GM19372 (cell line): ENCODE results near the gene TRIM22.
"Not testable (repeated sequence)": the region's sequence is repeated elsewhere in the genome, so short reads cannot be mapped to it uniquely, and the experiment has no call there.

ENCODE experiments used
- ATAC-seq: cut with Tn5 transposase; IDR thresholded peaks from one replicate; pipeline ENCODE4 v1.9.1; 2021; ENCODE audit warnings: mild to moderate bottlenecking, low read depth, moderate library complexity; ENCODE audit not compliant: unreplicated experiment

TRIM22 gene

GRCh38 chr11:5690216-5690615 is 626 bp downstream of the TRIM22 start:
- ATAC-seq, result no peak

GRCh38 chr11:5690736-5691135 is 1.1 kb downstream of the TRIM22 start:
- no peak for ATAC-seq

- ATAC-seq, result not testable (repeated sequence)
These were observed 1.8 kb downstream of the TRIM22 start for GRCh38 chr11:5691238-5691963.

- no peak for ATAC-seq
These were observed 2.4 kb downstream of the TRIM22 start for GRCh38 chr11:5691964-5692361.

- ATAC-seq, result no peak
These were observed 5.1 kb downstream of the TRIM22 start for GRCh38 chr11:5694642-5695041.

- ATAC-seq, result no peak
These were observed 6.0 kb downstream of the TRIM22 start for GRCh38 chr11:5695580-5695979.

GRCh38 chr11:5696210-5696609 is 6.6 kb downstream of the TRIM22 start:
- ATAC-seq, result no peak

GRCh38 chr11:5698281-5698680 is 8.7 kb downstream of the TRIM22 start:
- ATAC-seq, result no peak

GRCh38 chr11:5700421-5701054 is 10.9 kb downstream of the TRIM22 start:
- no peak for ATAC-seq

- ATAC-seq, result no peak
These were observed 11.5 kb downstream of the TRIM22 start for GRCh38 chr11:5701055-5701577.

GRCh38 chr11:5703741-5704536 is 14.3 kb downstream of the TRIM22 start:
- ATAC-seq, result peak; percentile 57

- ATAC-seq, result no peak
These were observed 16.1 kb downstream of the TRIM22 start for GRCh38 chr11:5705688-5706087.

GRCh38 chr11:5712507-5712906 is 22.9 kb downstream of the TRIM22 start:
- ATAC-seq, result no peak

- ATAC-seq, result no peak
These were observed 24.1 kb downstream of the TRIM22 start for GRCh38 chr11:5713695-5714094.

GRCh38 chr11:5716518-5716917 is 26.9 kb downstream of the TRIM22 start:
- not testable (repeated sequence) for ATAC-seq

- ATAC-seq, result no peak
These were observed 30.3 kb downstream of the TRIM22 start for GRCh38 chr11:5719703-5720495.

- no peak for ATAC-seq
These were observed 33.0 kb downstream of the TRIM22 start for GRCh38 chr11:5722622-5723021.

- no peak for ATAC-seq
These were observed 36.8 kb downstream of the TRIM22 start for GRCh38 chr11:5726351-5726750.

- no peak for ATAC-seq
These were observed 38.1 kb downstream of the TRIM22 start for GRCh38 chr11:5727691-5728090.

GRCh38 chr11:5736396-5736795 is 46.8 kb downstream of the TRIM22 start, which contains the start of gene OR56B1:
TSS of gene OR56B1 (plus strand) at chr11:5736448. CDS start at chr11:5736517, 69 bp downstream.
- no peak for ATAC-seq
